Caco-2 (cell line): Measurements from ENCODE around the gene HCRTR1. TPM values are rescaled to one million over a fixed set of nuclear protein-coding genes. Genes with fewer than 3 reads are reported as not detected.

Source experiments
- BruUV-seq: library from RNA; stranded (reverse); fragments of 400-500 nt; replicated peaks from 2 replicates; lab custom pipeline; 2021; lab: Mats Ljungman, UMichigan
- CTCF ChIA-PET: fragments of 300-600 bp; sonication (Branson Sonifier 250); formaldehyde crosslinking; loops from one replicate; lab custom pipeline; 2022; ENCODE audit warnings: antibody characterized with exemption; lab: Charles Lee
- POLR2A ChIA-PET: fragments of 300-600 bp; sonication (Branson Sonifier 250); formaldehyde crosslinking; loops from one replicate; lab custom pipeline; 2022; ENCODE audit warnings: antibody characterized with exemption; lab: Charles Lee
- DNase-seq, 2 experiments: peaks; one replicate each; pipeline versions ENCODE4 v3.0.0 to v3.0.0-alpha.2; 2020 to 2022
- H3K27me3 ChIP-seq: replicated peaks from 2 replicates; pipeline ENCODE4 v1.6.0; 2011; ENCODE audit warnings: low read length; ENCODE audit not compliant: control insufficient read depth, insufficient read depth
- H3K36me3 ChIP-seq: 2 replicates; pipeline ENCODE4 v1.5.1; 2011; ENCODE audit warnings: low read length; ENCODE audit not compliant: control insufficient read depth, insufficient read depth
- H3K4me1 ChIP-seq: fragments of 250-450 bp; sonication (Bioruptor Pico); 2 replicates; pipeline ENCODE4 v1.5.1; 2020; ENCODE audit warnings: mild to moderate bottlenecking
- H3K4me3 ChIP-seq: 2 replicates; pipeline ENCODE4 v1.5.1; 2011; ENCODE audit warnings: low read depth, mild to moderate bottlenecking, control low read depth, low read length
- H3K9me3 ChIP-seq: fragments of 250-450 bp; sonication (Bioruptor Pico); 2 replicates; pipeline ENCODE4 v1.5.1; 2020; ENCODE audit warnings: mild to moderate bottlenecking, moderate library complexity
- H3K27ac Mint-ChIP-seq: one replicate; pipeline ENCODE4 v1.8.0; 2022; ENCODE audit warnings: mixed read lengths; ENCODE audit not compliant: unreplicated experiment
- H3K27me3 Mint-ChIP-seq: one replicate; pipeline ENCODE4 v1.8.0; 2022; ENCODE audit warnings: mixed read lengths; ENCODE audit not compliant: insufficient read depth, unreplicated experiment
- H3K36me3 Mint-ChIP-seq: one replicate; pipeline ENCODE4 v1.8.0; 2022; ENCODE audit warnings: mild to moderate bottlenecking, mixed read lengths; ENCODE audit not compliant: insufficient read depth, unreplicated experiment
- H3K4me1 Mint-ChIP-seq: one replicate; pipeline ENCODE4 v1.8.0; 2022; ENCODE audit warnings: low read depth, mixed read lengths; ENCODE audit not compliant: unreplicated experiment
- H3K4me3 Mint-ChIP-seq: one replicate; pipeline ENCODE4 v1.8.0; 2022; ENCODE audit warnings: mild to moderate bottlenecking, moderate library complexity, mixed read lengths; ENCODE audit not compliant: unreplicated experiment
- H3K9me3 Mint-ChIP-seq: one replicate; pipeline ENCODE4 v1.8.0; 2022; ENCODE audit warnings: mixed read lengths; ENCODE audit not compliant: unreplicated experiment
- CTCF ChIP-seq, 2 experiments: fragments of 200-600 bp in 1 of 2; IDR thresholded peaks; 1 replicate in 1 of 2; 2 replicates in 1 of 2; pipeline versions ENCODE4 v1.5.1 to v1.8.0; 2011 to 2022; ENCODE audit warnings: antibody characterized with exemption in 1 of 2, control low read depth in 1 of 2, inconsistent platforms in 1 of 2, low read depth in 1 of 2, low read length in 1 of 2, mild to moderate bottlenecking in 1 of 2, moderate library complexity in 1 of 2; ENCODE audit not compliant: insufficient read depth in 1 of 2, severe bottlenecking in 1 of 2, unreplicated experiment in 1 of 2
- intact Hi-C: fragments of 100-400 bp; cut with micrococcal nuclease; formaldehyde crosslinking; loops from one replicate; pipeline ENCODE4 v1.10.0; 2022; ENCODE audit not compliant: unreplicated experiment
- total RNA-seq: library from RNA; stranded (reverse); gene quantifications from 2 replicates; pipeline ENCODE4 v1.2.3, GENCODE V29; 2022

The HCRTR1 gene
- total RNA-seq, 1 experiment from 2014 or later, result not detected

DNA sequence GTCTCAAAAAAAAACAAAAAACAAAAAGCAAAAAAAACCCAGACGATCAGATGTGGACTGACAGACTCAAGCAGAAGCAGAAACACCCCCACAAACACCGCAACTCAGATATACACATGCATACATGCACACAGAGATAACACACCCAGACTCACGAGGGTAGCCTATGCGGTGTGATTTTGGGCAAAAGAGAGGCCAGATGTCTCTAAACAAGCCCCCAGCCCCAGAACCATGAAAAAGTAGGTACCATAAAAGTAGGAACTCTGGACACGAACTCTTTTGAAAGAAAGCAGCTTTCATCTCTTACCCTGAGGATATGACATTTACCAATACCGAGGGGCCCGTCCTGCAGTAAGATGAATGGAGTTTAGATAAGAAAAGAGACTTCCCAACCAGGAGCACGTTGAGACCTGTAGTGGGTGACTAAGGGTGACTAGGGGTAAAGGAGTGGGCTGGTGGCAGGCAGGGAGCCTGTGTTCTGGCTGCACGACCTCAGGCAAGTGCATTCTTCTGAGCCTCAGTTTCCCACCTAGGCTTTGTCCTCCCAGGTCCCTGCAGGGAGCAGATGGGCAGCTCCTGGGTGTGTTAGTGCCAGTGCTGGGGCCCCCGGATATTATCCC lies 42.6 kb upstream of the HCRTR1 start:
- H3K36me3 Mint-ChIP-seq, result peaks cover 14% of the 10 kb centered on the region
- no peak for TF ChIP-seq CTCF (IDR thresholded peaks at IDR 0.05; ENCODE audit: insufficient read depth in 1 of 2, low read depth in 1 of 2, low read length in 1 of 2, severe bottlenecking in 1 of 2, unreplicated experiment in 1 of 2)
- peak overlapping the region; percentile 83 for H3K27ac Mint-ChIP-seq
- H3K4me3 ChIP-seq, result peak overlapping the region; percentile 17; the same call in 1 of the 2 replicates
- H3K4me1 Mint-ChIP-seq, result peaks cover 23% of the 10 kb centered on the region
- ChIA-PET CTCF (no interaction called here), POLR2A (interaction anchor here (0.5 to 1.0 kb wide), 2 partner anchors 12 to 13 kb away, joined by 4 read pairs; no protein-coding TSS in a partner anchor)
- no TSS peak for BruUV-seq
- H3K4me1 ChIP-seq, result peaks cover 51% of the 10 kb centered on the region
- no peaks in the 10 kb centered on the region for H3K9me3 Mint-ChIP-seq
- H3K9me3 ChIP-seq, result no peaks in the 10 kb centered on the region
- H3K36me3 ChIP-seq, result no peaks in the 10 kb centered on the region
- intact Hi-C loops, result loop anchor here (1.0 kb wide), 1 partner anchor 12 kb away; no protein-coding TSS in a partner anchor
- H3K27me3 ChIP-seq, result no peaks in the 10 kb centered on the region
- DNase-seq, result peak; percentile 70 to 78
- H3K4me3 Mint-ChIP-seq, result no peak overlapping the region
- no peaks in the 10 kb centered on the region for H3K27me3 Mint-ChIP-seq

GRCh38 chr1:31575369-31576140 lies 41.9 kb upstream of the HCRTR1 start:
- intact Hi-C loops, result loop anchor here (1.0 to 2.0 kb wide), 2 partner anchors 12 to 15 kb away; no protein-coding TSS in a partner anchor
- CTCF ChIA-PET, result no interaction called here
- peak overlapping the region; percentile 83 for H3K27ac Mint-ChIP-seq
- POLR2A ChIA-PET, result interaction anchor here (1.0 kb wide), 1 partner anchor 12 kb away, joined by 4 read pairs; no protein-coding TSS in a partner anchor
- TF ChIP-seq CTCF (IDR thresholded peaks at IDR 0.05; ENCODE audit: insufficient read depth in 1 of 2, low read depth in 1 of 2, low read length in 1 of 2, severe bottlenecking in 1 of 2, unreplicated experiment in 1 of 2), result no peak
- peaks cover 19% of the 10 kb centered on the region for H3K36me3 Mint-ChIP-seq
- Histone ChIP-seq H3K4me3 (peak overlapping the region; percentile 75), H3K36me3 (no peaks in the 10 kb centered on the region), H3K4me1 (peaks cover 51% of the 10 kb centered on the region), H3K27me3 (no peaks in the 10 kb centered on the region), H3K9me3 (no peaks in the 10 kb centered on the region)
- H3K9me3 Mint-ChIP-seq, result no peaks in the 10 kb centered on the region
- BruUV-seq, result no TSS peak
- peaks cover 29% of the 10 kb centered on the region for H3K4me1 Mint-ChIP-seq
- DNase-seq, result peak; percentile 82 to 92
- no peaks in the 10 kb centered on the region for H3K27me3 Mint-ChIP-seq
- no peak overlapping the region for H3K4me3 Mint-ChIP-seq

DNA sequence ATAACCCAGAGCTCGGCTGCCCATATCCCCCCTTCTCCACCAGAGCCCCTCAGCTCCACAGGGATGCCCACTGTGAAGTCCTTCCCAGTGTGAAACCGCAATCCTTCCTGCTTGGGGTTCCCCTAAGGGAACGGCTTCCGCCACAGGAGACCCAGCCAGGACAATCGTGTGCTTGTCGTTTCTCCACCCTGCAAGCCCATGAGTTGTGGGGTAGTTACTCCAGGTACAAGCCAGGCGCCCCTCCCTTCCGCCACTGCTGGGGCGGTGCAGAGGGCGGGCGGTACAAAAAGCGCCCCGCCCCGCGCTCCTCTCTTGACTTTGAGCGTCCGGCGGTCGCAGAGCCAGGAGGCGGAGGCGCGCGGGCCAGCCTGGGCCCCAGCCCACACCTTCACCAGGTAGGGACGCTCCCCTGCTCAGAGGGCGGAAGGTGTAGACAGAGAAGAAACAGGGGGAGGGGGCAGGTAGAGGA lies 41.3 kb upstream of the HCRTR1 start, which contains the start of gene TINAGL1:
Gene TINAGL1, plus strand, starts transcription at position 315 of the 469 bp plus-strand sequence. CDS start 634 bp downstream, outside the sequence.
- H3K36me3 Mint-ChIP-seq, result peaks cover 16% of the 10 kb centered on the region
- H3K36me3 ChIP-seq, result no peaks in the 10 kb centered on the region
- POLR2A ChIA-PET, result no interaction called here
- H3K27ac Mint-ChIP-seq, result peak within 1 kb of the TSS; percentile 83
- peaks cover 47% of the 10 kb centered on the region for H3K4me1 ChIP-seq
- H3K4me1 Mint-ChIP-seq, result peaks cover 30% of the 10 kb centered on the region
- TF ChIP-seq CTCF (IDR thresholded peaks at IDR 0.05; ENCODE audit: insufficient read depth in 1 of 2, low read depth in 1 of 2, low read length in 1 of 2, severe bottlenecking in 1 of 2, unreplicated experiment in 1 of 2), result no peak
- no peak within 1 kb of the TSS for H3K4me3 Mint-ChIP-seq
- CTCF ChIA-PET, result interaction anchor here (1.9 kb wide), 1 partner anchor 27 kb away, joined by 6 read pairs; no protein-coding TSS in a partner anchor
- H3K9me3 ChIP-seq, result no peaks in the 10 kb centered on the region
- BruUV-seq, result no TSS peak
- peak within 1 kb of the TSS; percentile 75 for H3K4me3 ChIP-seq
- DNase-seq, result peak; percentile 86
- intact Hi-C loops, result loop anchor here (2.0 kb wide), 1 partner anchor 15 kb away; no protein-coding TSS in a partner anchor
- H3K9me3 Mint-ChIP-seq, result no peaks in the 10 kb centered on the region
- no peaks in the 10 kb centered on the region for H3K27me3 ChIP-seq
- no peaks in the 10 kb centered on the region for H3K27me3 Mint-ChIP-seq
